Measurements from ENCODE around the gene ST6GALNAC6. TPM values are rescaled to one million over a fixed set of nuclear protein-coding genes. Genes with fewer than 3 reads are reported as not detected.

ST6GALNAC6 gene
- total and polyA plus RNA-seq, 2 donors (not counting 1 experiment from before 2014, with no cell fraction given): 68.0 to 126 TPM

- no peaks in the 10 kb centered on the region for H3K27me3 Mint-ChIP-seq
- peaks cover 55% of the 10 kb centered on the region for H3K79me2 ChIP-seq (ENCODE audit: control insufficient read depth, insufficient read depth, low read length)
- ATAC-seq (ENCODE audit: low read depth): no peak
- H4K20me1 ChIP-seq (ENCODE audit: control insufficient read depth, insufficient read depth, low read length, poor library complexity, severe bottlenecking): no peaks in the 10 kb centered on the region
- H3K4me1 ChIP-seq (ENCODE audit: control insufficient read depth in 2 of 2, insufficient read depth in 2 of 2, low read length in 2 of 2): peaks cover 25 to 68% of the 10 kb centered on the region in 2 donors
- H3K4me3 Mint-ChIP-seq: peak overlapping the region; percentile 34
- peak overlapping the region; percentile 99 for H3K27ac Mint-ChIP-seq
- H3K4me2 ChIP-seq (replicated peaks; ENCODE audit: low read depth, low read length, poor library complexity, severe bottlenecking): no peak overlapping the region
- H3K4me1 Mint-ChIP-seq: peaks cover 57% of the 10 kb centered on the region
- H2AFZ ChIP-seq (ENCODE audit: insufficient read depth, low read depth, low read length, poor library complexity, severe bottlenecking): no peak overlapping the region
- H3K36me3 ChIP-seq (replicated peaks in 1 of 2; ENCODE audit: control extremely low read depth in 1 of 2, control insufficient read depth in 1 of 2, extremely low read depth in 1 of 2, insufficient read depth in 2 of 2, low read length in 1 of 2): peaks cover 0 to 59% of the 10 kb centered on the region in 2 experiments
- 99% methylated on average over 31 of the region's 31 CpGs for WGBS (ENCODE audit: insufficient coverage)
- no peak overlapping the region for H3K9ac ChIP-seq (ENCODE audit: low read length)
- ChIA-PET CTCF (interaction anchor here (0.6 to 17.3 kb wide), 6 partner anchors 9 to 133 kb away, joined by 3 to 237 read pairs (median 4); no protein-coding TSS in a partner anchor), POLR2A (interaction anchor here (0.6 to 6.4 kb wide), 2 partner anchors 11 to 231 kb away, joined by 5 to 228 read pairs; partner anchors contain the start of gene ST6GALNAC6)
- H3K4me3 ChIP-seq (ENCODE audit: control extremely low read depth in 1 of 5, extremely low read depth in 1 of 5, insufficient read depth in 1 of 5, low read depth in 2 of 5, low read length in 4 of 5): no peak overlapping the region
- DNase-seq: peak; percentile 22
- H3K27me3 ChIP-seq (replicated peaks in 1 of 4; ENCODE audit: control extremely low read depth in 1 of 4, control insufficient read depth in 3 of 4, insufficient read depth in 4 of 4, low read length in 3 of 4): no peaks in the 10 kb centered on the region
- intact Hi-C loops (cut with micrococcal nuclease): no loop called here
- H3K9me3 Mint-ChIP-seq (ENCODE audit: insufficient read depth): no peaks in the 10 kb centered on the region
- no peaks in the 10 kb centered on the region for H3K9me3 ChIP-seq (ENCODE audit: control extremely low read depth in 1 of 3, control insufficient read depth in 2 of 3, insufficient read depth in 1 of 3, low read length in 2 of 3)
- TF ChIP-seq EZH2 (IDR thresholded peaks at IDR 0.05; ENCODE audit: borderline replicate concordance, insufficient read depth, low read depth, low read length, poor library complexity, severe bottlenecking) (no peak), CTCF (IDR thresholded peaks at IDR 0.05) (no peak)
- peak overlapping the region; percentile 51 to 76 for H3K27ac ChIP-seq (ENCODE audit: low read length in 2 of 2)
Measured at GRCh38 chr9:127912296-127912695, 12.9 kb upstream of the ST6GALNAC6 start.

- Mint-ChIP-seq H3K4me3 (peak overlapping the region; percentile 84), H3K27me3 (no peaks in the 10 kb centered on the region), H3K9me3 (ENCODE audit: insufficient read depth) (no peaks in the 10 kb centered on the region), H3K4me1 (peaks cover 66% of the 10 kb centered on the region), H3K27ac (peak overlapping the region; percentile 99)
- no peaks in the 10 kb centered on the region for H3K9me3 ChIP-seq (ENCODE audit: control extremely low read depth in 1 of 3, control insufficient read depth in 2 of 3, insufficient read depth in 1 of 3, low read length in 2 of 3)
- peak overlapping the region; percentile 26 for H3K4me2 ChIP-seq (replicated peaks; ENCODE audit: low read depth, low read length, poor library complexity, severe bottlenecking)
- 82% methylated on average over 5 of the region's 6 CpGs for WGBS (ENCODE audit: insufficient coverage)
- peaks cover 0 to 61% of the 10 kb centered on the region in 2 experiments for H3K36me3 ChIP-seq (replicated peaks in 1 of 2; ENCODE audit: control extremely low read depth in 1 of 2, control insufficient read depth in 1 of 2, extremely low read depth in 1 of 2, insufficient read depth in 2 of 2, low read length in 1 of 2)
- no peak for ATAC-seq (ENCODE audit: low read depth)
- H3K27me3 ChIP-seq (replicated peaks in 1 of 4; ENCODE audit: control extremely low read depth in 1 of 4, control insufficient read depth in 3 of 4, insufficient read depth in 4 of 4, low read length in 3 of 4): no peaks in the 10 kb centered on the region
- CTCF ChIA-PET: interaction anchor here (0.8 to 17.3 kb wide), 5 partner anchors 9 to 176 kb away, joined by 3 to 237 read pairs (median 5); partner anchors contain the start of gene TOR2A
- H3K4me3 ChIP-seq (ENCODE audit: control extremely low read depth in 1 of 5, extremely low read depth in 1 of 5, insufficient read depth in 1 of 5, low read depth in 2 of 5, low read length in 4 of 5): no peak overlapping the region
- intact Hi-C loops (cut with micrococcal nuclease): no loop called here
- H3K9ac ChIP-seq (ENCODE audit: low read length): no peak overlapping the region
- H3K4me1 ChIP-seq (ENCODE audit: control insufficient read depth in 2 of 2, insufficient read depth in 2 of 2, low read length in 2 of 2): peaks cover 32 to 73% of the 10 kb centered on the region in 2 donors
- DNase-seq: no peak
- no peaks in the 10 kb centered on the region for H4K20me1 ChIP-seq (ENCODE audit: control insufficient read depth, insufficient read depth, low read length, poor library complexity, severe bottlenecking)
- H3K79me2 ChIP-seq (ENCODE audit: control insufficient read depth, insufficient read depth, low read length): peaks cover 48% of the 10 kb centered on the region
- no peak overlapping the region for H2AFZ ChIP-seq (ENCODE audit: insufficient read depth, low read depth, low read length, poor library complexity, severe bottlenecking)
- TF ChIP-seq EZH2 (IDR thresholded peaks at IDR 0.05; ENCODE audit: borderline replicate concordance, insufficient read depth, low read depth, low read length, poor library complexity, severe bottlenecking) (no peak), CTCF (IDR thresholded peaks at IDR 0.05) (peak; percentile 31)
- peak overlapping the region; percentile 64 to 76 for H3K27ac ChIP-seq (ENCODE audit: low read length in 2 of 2)
- POLR2A ChIA-PET: interaction anchor here (0.8 to 1.6 kb wide), 4 partner anchors 11 to 28 kb away, joined by 3 to 7 read pairs (median 5); no protein-coding TSS in a partner anchor
Measured at GRCh38 chr9:127910613-127911205, 11.3 kb upstream of the ST6GALNAC6 start.

Data from B cell (primary cell).